Upper lobe of left lung (tissue), 4 donors: ENCODE measurements around the gene PTPRC.

ENCODE experiments used
- POLR2A ChIP-seq, 4 donors: fragments of 450-650 bp; IDR thresholded peaks; one replicate each; pipeline ENCODE4 v1.5.1; 2016 to 2017; ENCODE audit warnings: antibody characterized with exemption in 4 of 4, mild to moderate bottlenecking in 2 of 4
- TF ChIP-seq, protein P1 (sequence below), 6 experiments: fragments of 450-650 bp in 4 of 6; fragments of 200-600 bp in 2 of 6; sonication (generic) in 2 of 6; IDR thresholded peaks; one replicate each; pipeline ENCODE4 v1.5.1; 2016 to 2019; ENCODE audit warnings: antibody characterized with exemption in 6 of 6

DNA sequence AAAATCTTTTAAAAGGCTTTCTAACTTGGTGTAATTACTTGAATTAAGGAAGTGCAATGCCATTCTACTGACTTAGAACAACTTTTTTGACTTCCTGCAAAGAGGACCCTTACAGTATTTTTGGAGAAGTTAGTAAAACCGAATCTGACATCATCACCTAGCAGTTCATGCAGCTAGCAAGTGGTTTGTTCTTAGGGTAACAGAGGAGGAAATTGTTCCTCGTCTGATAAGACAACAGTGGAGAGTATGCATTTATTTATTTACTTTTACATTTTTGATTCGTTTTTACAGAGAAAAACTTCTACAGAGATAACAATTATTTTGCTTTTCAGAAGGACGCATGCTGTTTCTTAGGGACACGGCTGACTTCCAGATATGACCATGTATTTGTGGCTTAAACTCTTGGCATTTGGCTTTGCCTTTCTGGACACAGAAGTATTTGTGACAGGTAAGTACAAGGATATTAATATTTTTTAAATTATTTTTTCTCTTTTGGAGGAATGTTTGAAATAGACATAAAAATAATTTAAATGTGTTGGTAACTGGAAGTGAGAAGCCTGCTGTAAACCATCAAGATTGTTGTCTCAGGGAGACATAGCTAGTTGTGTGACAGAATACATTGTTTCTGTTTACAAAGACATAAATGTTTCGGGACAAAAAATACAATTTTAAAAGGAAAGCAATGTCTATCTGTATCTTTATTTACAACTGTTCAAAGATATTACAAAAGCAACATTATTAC lies at the start of gene PTPRC:
- TF ChIP-seq, protein P1, sequence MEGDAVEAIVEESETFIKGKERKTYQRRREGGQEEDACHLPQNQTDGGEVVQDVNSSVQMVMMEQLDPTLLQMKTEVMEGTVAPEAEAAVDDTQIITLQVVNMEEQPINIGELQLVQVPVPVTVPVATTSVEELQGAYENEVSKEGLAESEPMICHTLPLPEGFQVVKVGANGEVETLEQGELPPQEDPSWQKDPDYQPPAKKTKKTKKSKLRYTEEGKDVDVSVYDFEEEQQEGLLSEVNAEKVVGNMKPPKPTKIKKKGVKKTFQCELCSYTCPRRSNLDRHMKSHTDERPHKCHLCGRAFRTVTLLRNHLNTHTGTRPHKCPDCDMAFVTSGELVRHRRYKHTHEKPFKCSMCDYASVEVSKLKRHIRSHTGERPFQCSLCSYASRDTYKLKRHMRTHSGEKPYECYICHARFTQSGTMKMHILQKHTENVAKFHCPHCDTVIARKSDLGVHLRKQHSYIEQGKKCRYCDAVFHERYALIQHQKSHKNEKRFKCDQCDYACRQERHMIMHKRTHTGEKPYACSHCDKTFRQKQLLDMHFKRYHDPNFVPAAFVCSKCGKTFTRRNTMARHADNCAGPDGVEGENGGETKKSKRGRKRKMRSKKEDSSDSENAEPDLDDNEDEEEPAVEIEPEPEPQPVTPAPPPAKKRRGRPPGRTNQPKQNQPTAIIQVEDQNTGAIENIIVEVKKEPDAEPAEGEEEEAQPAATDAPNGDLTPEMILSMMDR (IDR thresholded peaks at IDR 0.05), result no peak
- TF ChIP-seq POLR2A (IDR thresholded peaks at IDR 0.05), result peak in 2 of 4 donors; percentile 67 to 84
